SK-N-SH treated with all-trans-retinoic acid at 6 μM for 48 hours (cell line): ENCODE results near the gene SGPP1.

Source experiments
- ATAC-seq: fragments of 200-7000 bp; cut with Tn5 transposase; 3 replicates; pipeline ENCODE4 v1.9.1; 2020; ENCODE audit warnings: mild to moderate bottlenecking, moderate library complexity
- ARNTL ChIP-seq: fragments of 450-650 bp; formaldehyde crosslinking; IDR thresholded peaks from 2 replicates; pipeline ENCODE4 v1.5.0; 2020; ENCODE audit warnings: low read depth, mild to moderate bottlenecking, moderate library complexity, borderline replicate concordance
- BACH2 ChIP-seq: fragments of 250-450 bp; sonication (Bioruptor Pico); IDR thresholded peaks from 2 replicates; pipeline ENCODE4 v1.9.0; 2021; ENCODE audit warnings: mild to moderate bottlenecking, borderline replicate concordance
- CSDC2 ChIP-seq: fragments of 250-450 bp; sonication (Bioruptor Pico); IDR thresholded peaks from 2 replicates; pipeline ENCODE4 v1.5.0; 2020; ENCODE audit warnings: mild to moderate bottlenecking, moderate library complexity
- CSRNP3 ChIP-seq: fragments of 250-450 bp; sonication (Bioruptor Pico); IDR thresholded peaks from 2 replicates; pipeline ENCODE4 v1.5.1; 2021; ENCODE audit warnings: mild to moderate bottlenecking, moderate library complexity
- ESRRG ChIP-seq: fragments of 250-450 bp; sonication (Bioruptor Pico); IDR thresholded peaks from 2 replicates; pipeline ENCODE4 v1.6.1; 2021; ENCODE audit warnings: mild to moderate bottlenecking
- GLIS3 ChIP-seq: fragments of 250-450 bp; sonication (Bioruptor Pico); IDR thresholded peaks from 2 replicates; pipeline ENCODE4 v1.5.0; 2020; ENCODE audit warnings: mild to moderate bottlenecking, moderate library complexity
- ISL1 ChIP-seq: fragments of 250-450 bp; sonication (Bioruptor Pico); IDR thresholded peaks from 2 replicates; pipeline ENCODE4 v2.1.2; 2022; ENCODE audit warnings: mild to moderate bottlenecking, moderate library complexity
- OSR1 ChIP-seq: fragments of 250-450 bp; sonication (Bioruptor Pico); IDR thresholded peaks from 2 replicates; pipeline ENCODE4 v1.8.0; 2022; ENCODE audit warnings: moderate library complexity, mild to moderate bottlenecking, inconsistent platforms
- PPARA ChIP-seq: fragments of 250-450 bp; sonication (Bioruptor Pico); IDR thresholded peaks from 2 replicates; pipeline ENCODE4 v1.5.0; 2020; ENCODE audit warnings: mild to moderate bottlenecking, borderline replicate concordance
- RARB ChIP-seq: fragments of 250-450 bp; sonication (Bioruptor Pico); IDR thresholded peaks from 2 replicates; pipeline ENCODE4 v1.8.0; 2021; ENCODE audit warnings: mild to moderate bottlenecking, moderate library complexity
- SNAI2 ChIP-seq: fragments of 250-450 bp; sonication (Bioruptor Pico); IDR thresholded peaks from 2 replicates; pipeline ENCODE4 v1.5.0; 2020; ENCODE audit warnings: mild to moderate bottlenecking, moderate library complexity
- ZFP3 ChIP-seq: fragments of 250-450 bp; sonication (Bioruptor Pico); IDR thresholded peaks from 2 replicates; pipeline ENCODE4 v1.5.0; 2020; ENCODE audit warnings: mild to moderate bottlenecking, moderate library complexity
- ZNF70 ChIP-seq: fragments of 450-650 bp; formaldehyde crosslinking; IDR thresholded peaks from 2 replicates; pipeline ENCODE4 v1.5.0; 2020; ENCODE audit warnings: mild to moderate bottlenecking, moderate library complexity
- ZNF8 ChIP-seq: fragments of 450-650 bp; formaldehyde crosslinking; IDR thresholded peaks from 2 replicates; pipeline ENCODE4 v1.5.0; 2020; ENCODE audit warnings: mild to moderate bottlenecking, moderate library complexity
- TF ChIP-seq, protein P1 (sequence below): fragments of 250-450 bp; sonication (Bioruptor Pico); IDR thresholded peaks from 2 replicates; pipeline ENCODE4 v1.8.0; 2020; ENCODE audit warnings: mild to moderate bottlenecking, moderate library complexity, borderline replicate concordance
- TF ChIP-seq, protein P2 (sequence below): fragments of 250-450 bp; sonication (Bioruptor Pico); IDR thresholded peaks from 2 replicates; pipeline ENCODE4 v1.5.1; 2020; ENCODE audit warnings: low read depth, mild to moderate bottlenecking, moderate library complexity

The SGPP1 gene

GRCh38 chr14:63727736-63728728 lies at the start of gene SGPP1:
Gene SGPP1 (minus strand): TSS chr14:63728065. CDS start chr14:63727944, 121 bp downstream.
- no peak for TF ChIP-seq ESRRG
- TF ChIP-seq BACH2 (CRISPR knock-in tag): no peak
- TF ChIP-seq CSRNP3: no peak
- no peak for TF ChIP-seq CSDC2
- no peak for TF ChIP-seq ZFP3 (CRISPR knock-in tag)
- TF ChIP-seq, all 23 proteins: peak for 0
- ATAC-seq: peak; percentile 79

DNA sequence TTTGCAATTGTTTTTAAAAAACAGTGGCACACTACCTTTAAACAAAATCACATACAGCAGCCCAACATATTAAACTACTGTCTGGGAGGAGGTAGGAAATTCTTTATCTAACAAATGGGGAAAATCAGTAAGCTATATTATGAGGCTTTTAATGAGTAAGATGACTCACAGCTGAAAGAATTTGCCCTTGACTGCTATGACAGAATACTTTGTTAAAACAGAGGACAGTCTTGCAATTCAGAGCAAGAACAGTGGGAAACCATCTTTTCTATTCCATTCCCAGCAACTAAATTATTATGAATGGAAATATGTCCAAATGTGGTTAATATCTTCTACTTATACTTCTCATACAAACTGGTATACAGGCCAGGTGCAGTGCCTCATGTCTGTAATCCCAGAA lies 49.2 kb upstream of the SGPP1 start:
- TF ChIP-seq RARB (CRISPR knock-in tag) (no peak), BACH2 (CRISPR knock-in tag) (no peak), ISL1 (CRISPR knock-in tag) (peak; percentile 68)
- TF ChIP-seq, protein P1, sequence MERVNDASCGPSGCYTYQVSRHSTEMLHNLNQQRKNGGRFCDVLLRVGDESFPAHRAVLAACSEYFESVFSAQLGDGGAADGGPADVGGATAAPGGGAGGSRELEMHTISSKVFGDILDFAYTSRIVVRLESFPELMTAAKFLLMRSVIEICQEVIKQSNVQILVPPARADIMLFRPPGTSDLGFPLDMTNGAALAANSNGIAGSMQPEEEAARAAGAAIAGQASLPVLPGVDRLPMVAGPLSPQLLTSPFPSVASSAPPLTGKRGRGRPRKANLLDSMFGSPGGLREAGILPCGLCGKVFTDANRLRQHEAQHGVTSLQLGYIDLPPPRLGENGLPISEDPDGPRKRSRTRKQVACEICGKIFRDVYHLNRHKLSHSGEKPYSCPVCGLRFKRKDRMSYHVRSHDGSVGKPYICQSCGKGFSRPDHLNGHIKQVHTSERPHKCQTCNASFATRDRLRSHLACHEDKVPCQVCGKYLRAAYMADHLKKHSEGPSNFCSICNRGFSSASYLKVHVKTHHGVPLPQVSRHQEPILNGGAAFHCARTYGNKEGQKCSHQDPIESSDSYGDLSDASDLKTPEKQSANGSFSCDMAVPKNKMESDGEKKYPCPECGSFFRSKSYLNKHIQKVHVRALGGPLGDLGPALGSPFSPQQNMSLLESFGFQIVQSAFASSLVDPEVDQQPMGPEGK (CRISPR knock-in tag): no peak
- ATAC-seq: peak; percentile 94

- no peak for ATAC-seq
- no peak for TF ChIP-seq ZNF8 (CRISPR knock-in tag)
- no peak for TF ChIP-seq RARB (CRISPR knock-in tag)
- TF ChIP-seq ZNF70 (CRISPR knock-in tag): no peak
- TF ChIP-seq ARNTL (CRISPR knock-in tag): no peak
- TF ChIP-seq, protein P1 (CRISPR knock-in tag): no peak
- TF ChIP-seq, protein P2, sequence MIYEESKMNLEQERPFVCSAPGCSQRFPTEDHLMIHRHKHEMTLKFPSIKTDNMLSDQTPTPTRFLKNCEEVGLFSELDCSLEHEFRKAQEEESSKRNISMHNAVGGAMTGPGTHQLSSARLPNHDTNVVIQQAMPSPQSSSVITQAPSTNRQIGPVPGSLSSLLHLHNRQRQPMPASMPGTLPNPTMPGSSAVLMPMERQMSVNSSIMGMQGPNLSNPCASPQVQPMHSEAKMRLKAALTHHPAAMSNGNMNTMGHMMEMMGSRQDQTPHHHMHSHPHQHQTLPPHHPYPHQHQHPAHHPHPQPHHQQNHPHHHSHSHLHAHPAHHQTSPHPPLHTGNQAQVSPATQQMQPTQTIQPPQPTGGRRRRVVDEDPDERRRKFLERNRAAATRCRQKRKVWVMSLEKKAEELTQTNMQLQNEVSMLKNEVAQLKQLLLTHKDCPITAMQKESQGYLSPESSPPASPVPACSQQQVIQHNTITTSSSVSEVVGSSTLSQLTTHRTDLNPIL: no peak
- no peak for TF ChIP-seq SNAI2
Observed at GRCh38 chr14:63773504-63773903, 45.6 kb upstream of the SGPP1 start.

- TF ChIP-seq, protein P2: no peak
- TF ChIP-seq ZNF70 (CRISPR knock-in tag) (no peak), CSDC2 (no peak), CSRNP3 (no peak), ISL1 (CRISPR knock-in tag) (no peak), PPARA (CRISPR knock-in tag) (no peak), ZFP3 (CRISPR knock-in tag) (no peak), ZNF8 (CRISPR knock-in tag) (no peak), ARNTL (CRISPR knock-in tag) (no peak), GLIS3 (CRISPR knock-in tag) (no peak), OSR1 (CRISPR knock-in tag) (no peak)
- TF ChIP-seq, protein P1 (CRISPR knock-in tag): no peak
- ATAC-seq: peak; percentile 99
Observed at GRCh38 chr14:63770187-63770807, 42.4 kb upstream of the SGPP1 start.
